GDM1 (cell line): Measurements from ENCODE around the gene NEIL1.
A peak's percentile ranks its signal among the peaks of the same experiment; 100 is the strongest.

Source experiments
- DNase-seq: peaks from one replicate; lab custom pipeline; 2025; lab: John Stamatoyannopoulos, UW

NEIL1 gene

GRCh38 chr15:75356517-75356916, 9.7 kb downstream of the NEIL1 start:
- DNase-seq = no peak

DNA sequence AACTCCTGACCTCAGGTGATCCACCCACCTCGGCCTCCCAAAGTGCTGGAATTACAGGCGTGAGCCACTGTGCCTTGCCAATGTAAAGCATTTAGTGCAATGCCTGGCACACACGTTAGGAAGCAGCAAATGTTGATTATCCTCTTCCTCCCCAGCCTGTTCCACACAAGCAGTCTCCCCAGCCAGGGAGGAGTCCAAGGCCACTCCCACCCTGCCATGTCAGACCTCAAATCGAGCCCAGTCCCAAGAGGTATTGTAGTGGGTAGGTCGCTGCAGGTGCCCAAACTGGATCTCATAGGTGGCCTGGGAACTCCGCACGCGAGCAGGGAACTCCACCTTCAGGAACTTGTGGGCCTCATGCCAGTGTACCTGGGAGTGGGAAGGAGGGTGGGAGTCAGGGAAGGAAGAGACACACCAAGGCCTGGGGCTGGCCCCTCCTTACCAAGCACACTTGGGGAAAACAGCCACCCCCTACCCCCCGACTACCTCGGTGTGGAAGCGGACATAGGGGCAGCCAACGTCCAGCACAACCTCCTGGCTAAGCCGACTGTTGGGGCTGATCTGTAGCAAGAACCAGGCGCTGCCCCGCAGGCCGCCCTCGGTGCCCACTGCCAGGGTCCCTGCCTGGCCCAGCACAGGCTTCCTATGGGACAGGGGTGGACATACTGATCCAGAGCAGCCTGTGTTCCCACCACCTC, 11.3 kb downstream of the NEIL1 start:
- DNase-seq = no peak

DNA sequence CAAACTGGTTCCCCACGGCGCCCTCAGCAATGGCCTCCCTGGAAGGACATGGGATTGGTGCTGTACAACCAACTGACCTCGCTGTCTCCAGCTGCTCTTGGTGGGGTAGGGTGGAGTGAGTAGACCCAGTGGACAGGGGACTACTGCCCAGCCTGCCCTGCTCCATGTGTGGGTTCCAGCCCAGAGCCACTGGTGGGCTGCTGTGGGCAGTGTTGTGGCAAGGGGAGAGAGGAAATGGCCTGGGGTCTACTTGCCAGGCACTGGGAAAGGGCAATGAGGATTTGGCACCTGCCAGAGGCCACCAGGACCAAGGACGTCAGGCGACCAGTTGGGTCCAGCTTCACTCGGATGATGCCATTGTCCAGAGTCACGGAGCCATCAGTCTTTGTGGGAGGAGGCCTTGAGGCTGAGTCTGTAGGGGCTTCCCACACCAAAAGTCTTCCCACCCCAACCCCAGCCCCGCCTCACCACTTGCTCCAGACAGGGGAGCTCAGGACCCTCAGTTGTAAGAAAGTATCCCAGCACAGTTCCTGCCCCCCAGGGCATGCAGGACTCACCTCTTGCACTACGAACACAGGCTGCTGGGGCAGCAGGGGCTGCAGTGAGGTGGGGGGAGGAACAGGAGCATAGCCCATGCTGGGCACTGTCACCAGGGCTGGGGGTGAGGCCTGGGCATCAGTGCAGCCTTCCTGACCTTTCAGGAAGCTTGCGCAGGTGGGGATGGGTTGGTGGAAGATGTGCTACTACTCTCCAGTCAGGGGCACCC, 12.1 kb downstream of the NEIL1 start:
- DNase-seq = no peak

GRCh38 chr15:75359537-75360250, 12.9 kb downstream of the NEIL1 start:
- DNase-seq = no peak

DNA sequence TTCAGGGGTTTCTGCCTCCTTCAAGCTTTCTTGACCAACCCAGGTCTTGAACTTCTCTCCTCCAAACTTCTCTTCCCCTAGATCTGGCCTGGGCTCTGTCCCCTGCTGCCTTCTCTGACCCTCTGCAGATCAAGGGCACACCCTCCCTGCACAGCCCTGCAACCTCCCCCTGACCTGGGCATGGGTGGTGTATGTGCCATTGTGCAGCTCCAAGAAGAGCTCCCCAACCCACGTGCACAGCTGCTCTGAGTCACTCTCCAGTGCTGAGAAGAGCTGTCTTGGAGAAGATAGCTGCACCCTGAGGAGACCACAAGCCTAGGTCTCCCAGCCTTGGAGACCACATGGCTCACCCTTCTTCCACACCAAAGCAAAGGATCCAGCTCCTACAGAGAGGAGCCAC, 13.6 kb downstream of the NEIL1 start:
- no peak for DNase-seq

DNA sequence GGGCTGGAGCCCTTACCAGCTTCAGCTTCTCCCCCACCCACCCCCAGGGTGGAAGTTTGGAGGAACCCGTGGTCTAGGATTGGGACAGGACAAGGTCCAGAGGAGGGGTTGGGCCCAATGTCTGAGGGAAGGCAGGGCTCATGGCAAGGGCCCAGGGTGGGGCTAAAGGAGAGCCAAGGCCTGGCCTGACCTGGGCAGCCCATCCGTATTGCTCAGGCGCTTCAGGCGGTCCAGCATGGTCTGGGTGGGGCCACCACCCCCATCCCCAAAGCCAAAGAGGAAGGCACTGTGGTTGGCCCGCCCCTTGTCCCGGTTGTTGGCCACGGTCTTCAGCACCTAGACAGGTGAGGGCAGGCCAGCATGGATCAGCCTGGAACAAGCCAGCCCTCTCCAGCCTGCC, 14.0 kb downstream of the NEIL1 start:
- DNase-seq = no peak

DNA sequence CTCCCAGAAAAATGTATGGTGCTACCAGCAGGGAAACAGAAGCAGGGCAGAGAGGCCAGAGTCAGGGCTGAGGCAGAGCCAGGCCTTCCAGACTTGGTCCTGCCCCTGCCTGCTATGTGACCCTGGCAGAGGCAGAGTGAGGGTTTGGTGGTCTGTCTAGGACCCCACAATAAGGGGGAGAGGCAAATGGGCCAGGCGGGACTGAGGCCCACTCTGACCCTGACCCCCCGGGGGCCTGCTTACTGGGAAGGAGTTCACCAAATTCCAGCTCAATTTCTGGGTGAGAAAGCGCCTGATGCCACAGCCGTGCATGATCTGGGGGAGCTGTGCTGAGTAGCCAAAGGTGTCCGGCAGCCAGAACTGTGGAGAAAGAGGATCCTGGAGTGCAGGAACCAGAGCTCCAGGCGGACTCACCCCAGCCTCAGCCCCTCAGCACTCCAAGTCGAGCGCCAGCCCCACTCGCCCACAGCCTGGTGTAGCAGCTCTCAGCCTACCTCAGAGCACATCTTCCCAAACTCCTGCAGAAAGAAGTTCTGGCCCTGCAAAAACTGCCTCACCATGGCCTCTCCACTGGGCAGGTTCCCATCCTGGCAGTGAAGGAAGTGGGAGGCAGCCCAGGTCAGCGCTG, 14.6 kb downstream of the NEIL1 start:
- no peak for DNase-seq

- no peak for DNase-seq
These were observed 15.3 kb downstream of the NEIL1 start for GRCh38 chr15:75361989-75362641.

DNA sequence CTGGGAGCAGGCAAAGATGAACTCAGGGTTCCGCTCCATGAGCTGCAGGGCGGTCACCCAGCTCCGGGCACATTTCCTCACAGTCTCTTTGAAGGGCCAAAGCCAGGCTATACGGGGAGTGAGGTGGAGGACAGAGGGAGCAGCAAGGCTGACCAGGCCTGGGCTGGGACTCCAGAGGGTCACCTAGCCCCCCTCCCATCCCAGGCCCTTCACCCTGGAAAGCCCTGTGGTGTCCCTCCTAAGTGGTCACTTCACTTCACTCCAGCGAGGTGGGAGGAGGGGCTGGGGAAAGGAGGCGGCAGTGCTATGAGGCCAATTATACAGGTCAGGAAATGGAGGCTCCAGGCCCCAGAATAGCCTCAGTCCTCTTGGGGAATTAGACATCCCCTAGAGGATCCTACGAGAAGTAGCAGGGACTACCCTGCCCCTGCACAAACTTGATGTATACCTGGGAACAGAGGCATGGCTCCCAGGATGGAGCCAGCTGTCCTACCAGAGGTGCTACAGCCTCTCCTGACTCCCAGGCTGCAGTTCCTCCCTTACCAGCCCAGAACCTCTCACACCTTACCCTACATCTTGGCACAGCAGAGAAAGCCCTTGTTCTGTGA, 15.9 kb downstream of the NEIL1 start:
- no peak for DNase-seq

DNA sequence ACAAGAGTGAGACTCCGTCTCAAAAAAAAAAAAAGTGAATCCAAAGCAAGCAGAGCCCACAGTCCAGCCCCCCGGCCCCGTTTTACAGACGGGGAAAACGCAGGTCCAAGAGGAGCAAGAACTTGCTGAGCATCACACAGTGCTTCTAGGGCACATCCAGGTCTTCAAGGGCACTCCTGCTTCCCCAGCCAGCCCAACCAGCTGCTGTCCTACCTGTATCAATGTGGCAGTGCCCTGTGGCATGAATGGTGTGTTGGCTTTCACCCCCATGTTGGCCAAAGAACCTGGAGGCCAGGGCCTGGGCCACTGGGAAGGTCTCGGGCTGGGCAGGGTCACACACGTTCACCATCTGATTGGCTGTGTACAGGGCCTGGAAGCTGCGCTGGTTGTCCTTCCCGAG, 16.9 kb downstream of the NEIL1 start:
- no peak for DNase-seq

- no peak for DNase-seq
These were observed 18.0 kb downstream of the NEIL1 start for GRCh38 chr15:75364881-75365280.

DNA sequence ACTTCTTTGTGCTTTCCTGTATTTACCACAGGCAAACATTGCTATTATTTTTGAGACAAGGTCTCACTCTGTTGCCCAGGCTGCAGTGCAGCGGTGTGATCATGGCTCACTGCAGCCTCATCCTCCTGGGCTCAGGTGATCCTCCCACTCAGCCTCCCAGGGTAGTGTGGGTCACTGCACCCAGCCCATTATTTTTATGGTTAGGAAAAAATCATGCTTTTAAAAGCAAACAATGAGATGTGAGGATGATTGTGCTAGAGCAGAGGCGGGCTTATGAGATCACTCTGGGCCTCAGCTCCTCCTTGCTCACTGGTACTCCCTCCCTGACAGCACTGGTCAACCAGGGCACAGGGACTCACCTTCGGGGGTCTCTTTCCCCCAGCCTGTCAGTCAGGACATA, 19.3 kb downstream of the NEIL1 start:
- DNase-seq = no peak

- no peak for DNase-seq
These were observed 20.2 kb downstream of the NEIL1 start for GRCh38 chr15:75367006-75367405.

GRCh38 chr15:75367406-75367912, 20.6 kb downstream of the NEIL1 start:
- DNase-seq = no peak

GRCh38 chr15:75367913-75368688, 21.3 kb downstream of the NEIL1 start, which contains the start of gene MAN2C1:
Gene MAN2C1 (minus strand): TSS chr15:75368607. CDS start chr15:75368583, 24 bp downstream.
- peak; percentile 88 for DNase-seq

GRCh38 chr15:75368689-75369239, 21.9 kb downstream of the NEIL1 start:
- DNase-seq = no peak

DNA sequence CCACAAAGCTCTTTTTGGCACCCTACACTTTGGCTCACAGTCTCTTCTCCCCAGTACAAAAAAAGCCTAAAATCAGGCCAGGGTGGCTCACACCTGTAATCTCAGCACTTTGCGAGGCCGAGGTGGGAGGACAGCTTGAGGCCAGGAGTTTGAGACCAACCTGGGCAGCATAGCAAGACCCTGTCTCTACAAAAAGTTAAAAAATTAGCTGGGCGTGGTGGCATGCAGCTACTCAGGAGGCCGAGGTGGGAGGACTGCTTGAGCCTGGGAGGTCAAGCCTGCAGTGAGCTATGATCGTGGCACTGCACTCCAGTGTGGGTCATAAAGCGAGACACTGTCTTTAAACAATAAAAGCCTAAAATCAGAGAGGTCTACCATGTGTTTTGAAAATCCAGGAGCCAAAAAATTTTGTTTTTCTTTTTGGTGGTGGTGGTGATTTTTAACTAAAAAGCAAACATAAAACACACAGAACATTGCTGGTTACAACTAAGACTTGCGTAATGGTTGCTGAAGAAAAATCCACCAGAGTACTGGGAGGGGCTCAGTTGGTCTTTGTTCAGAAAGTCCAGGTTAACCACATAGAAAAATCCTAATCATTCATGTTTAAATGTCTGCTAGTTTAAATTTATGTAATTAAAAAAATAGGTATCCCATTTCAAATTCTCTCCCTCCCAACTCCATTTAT, 23.2 kb downstream of the NEIL1 start:
- DNase-seq = no peak

DNA sequence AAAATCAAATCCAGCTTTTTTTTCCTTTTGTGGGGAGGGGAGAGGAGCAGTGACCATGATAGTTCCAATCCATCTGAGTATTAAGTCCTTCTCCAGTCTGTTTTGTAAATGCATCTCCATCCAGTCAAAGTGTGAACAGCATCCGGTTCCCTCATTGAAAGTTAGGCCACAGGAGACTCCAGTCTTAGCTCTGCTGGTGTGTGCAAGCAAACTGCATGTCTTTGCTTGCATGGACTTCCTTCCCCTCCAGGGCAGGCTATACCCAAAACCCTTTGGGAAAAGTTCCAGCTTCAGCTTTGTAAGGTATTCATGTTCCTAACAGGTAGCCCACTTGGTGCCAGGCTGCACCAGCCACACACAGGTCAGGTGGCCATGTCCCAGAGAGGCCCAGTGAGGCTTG, 24.6 kb downstream of the NEIL1 start:
- no peak for DNase-seq

DNA sequence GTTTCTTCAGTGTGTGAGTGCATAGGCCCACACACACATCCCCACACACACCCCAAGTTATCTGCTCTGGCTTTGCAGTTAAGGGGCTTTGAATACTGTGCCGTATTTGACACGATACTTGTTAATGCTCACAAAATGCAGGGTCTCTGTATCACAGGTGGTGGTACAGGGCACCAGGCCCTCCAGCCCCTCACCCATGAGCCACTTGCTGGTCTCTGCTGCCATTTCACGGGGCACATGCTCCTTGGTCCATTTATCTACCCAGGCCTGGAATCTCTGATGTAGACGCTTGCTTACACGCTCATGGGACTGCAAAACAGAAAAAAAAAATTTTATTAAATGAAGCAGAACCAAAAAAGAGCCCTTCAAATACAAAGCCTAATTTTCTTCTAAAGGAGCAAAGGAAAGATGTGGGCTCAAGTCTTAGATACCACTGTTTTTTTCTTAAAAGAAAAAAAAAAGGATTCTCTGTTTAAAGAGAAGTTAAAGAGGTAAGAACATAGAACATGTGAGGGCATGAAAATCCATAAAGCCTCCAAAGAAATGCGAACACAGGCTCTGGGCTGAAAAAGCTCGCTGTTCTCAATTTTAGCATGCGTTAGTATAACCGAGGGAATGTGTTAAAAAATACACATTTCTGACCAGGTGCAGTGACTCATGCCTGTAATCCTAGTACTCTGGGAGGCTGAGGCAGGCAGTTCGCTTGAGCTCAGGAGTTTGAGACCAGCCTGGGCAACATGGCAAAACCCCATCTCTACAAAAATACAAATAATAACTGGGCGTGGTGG, 25.3 kb downstream of the NEIL1 start:
- DNase-seq = no peak
